ENCODE measurements around the gene NRCAM.

Gene NRCAM

GRCh38 chr7:108193594-108194498, 262.4 kb downstream of the NRCAM start:
- no peak overlapping the region for H2BK120ac ChIP-seq (ENCODE audit: low read depth, low read length)
- no peak overlapping the region for H3K9ac ChIP-seq (ENCODE audit: low read length)
- no peak overlapping the region for H2BK5ac ChIP-seq (ENCODE audit: low read length)
- H3K4me1 ChIP-seq (ENCODE audit: control insufficient read depth, low read depth, low read length): no peaks in the 10 kb centered on the region
- H3K23ac ChIP-seq (ENCODE audit: low read length): no peak overlapping the region
- no peak for DNase-seq
- no peaks in the 10 kb centered on the region for H3K79me2 ChIP-seq (ENCODE audit: control insufficient read depth, insufficient read depth, low read length)
- H2BK15ac ChIP-seq (replicated peaks; ENCODE audit: low read depth): no peak overlapping the region
- no peak overlapping the region for H4K5ac ChIP-seq (ENCODE audit: low read length)
- H3K36me3 ChIP-seq (ENCODE audit: control insufficient read depth, insufficient read depth, low read length): no peaks in the 10 kb centered on the region
- H3K4me3 ChIP-seq (ENCODE audit: low read length): no peak overlapping the region
- no CpG with 5 or more reads among the region's 9 CpGs for WGBS (ENCODE audit: extremely low coverage, insufficient coverage, low lambda C conversion rate)
- H4K8ac ChIP-seq (ENCODE audit: low read depth, low read length): no peak overlapping the region
- H2AK5ac ChIP-seq (ENCODE audit: low read length): no peak overlapping the region
- H3K4me2 ChIP-seq (ENCODE audit: low read length): no peak overlapping the region
- H3K4ac ChIP-seq (ENCODE audit: low read depth, low read length): no peak overlapping the region
- H3K79me1 ChIP-seq (ENCODE audit: low read length): no peaks in the 10 kb centered on the region
- H3K27me3 ChIP-seq (ENCODE audit: insufficient read depth, low read length, poor library complexity): no peaks in the 10 kb centered on the region
- H3K18ac ChIP-seq (ENCODE audit: low read length): no peak overlapping the region
- H3K27ac ChIP-seq (ENCODE audit: low read depth, low read length): no peak overlapping the region
- H3K56ac ChIP-seq (ENCODE audit: low read length): no peak overlapping the region

GRCh38 chr7:108190891-108191290, 265.3 kb downstream of the NRCAM start:
- Histone ChIP-seq H3K79me2 (ENCODE audit: control insufficient read depth, insufficient read depth, low read length) (no peaks in the 10 kb centered on the region), H2BK15ac (replicated peaks; ENCODE audit: low read depth) (no peak overlapping the region), H3K23ac (ENCODE audit: low read length) (no peak overlapping the region), H3K4ac (ENCODE audit: low read depth, low read length) (no peak overlapping the region), H2AK5ac (ENCODE audit: low read length) (no peak overlapping the region), H3K36me3 (ENCODE audit: control insufficient read depth, insufficient read depth, low read length) (no peaks in the 10 kb centered on the region), H2BK120ac (ENCODE audit: low read depth, low read length) (no peak overlapping the region), H4K8ac (ENCODE audit: low read depth, low read length) (no peak overlapping the region), H3K27ac (ENCODE audit: low read depth, low read length) (no peak overlapping the region), H3K27me3 (ENCODE audit: insufficient read depth, low read length, poor library complexity) (no peaks in the 10 kb centered on the region), H2BK5ac (ENCODE audit: low read length) (no peak overlapping the region), H3K4me3 (ENCODE audit: low read length) (no peak overlapping the region), H3K56ac (ENCODE audit: low read length) (no peak overlapping the region), H3K79me1 (ENCODE audit: low read length) (no peaks in the 10 kb centered on the region), H4K5ac (ENCODE audit: low read length) (no peak overlapping the region), H3K4me1 (ENCODE audit: control insufficient read depth, low read depth, low read length) (no peaks in the 10 kb centered on the region), H3K4me2 (ENCODE audit: low read length) (no peak overlapping the region), H3K9ac (ENCODE audit: low read length) (no peak overlapping the region), H3K18ac (ENCODE audit: low read length) (no peak overlapping the region)
- no CpG with 5 or more reads among the region's 4 CpGs for WGBS (ENCODE audit: extremely low coverage, insufficient coverage, low lambda C conversion rate)
- DNase-seq: no peak

GRCh38 chr7:108189733-108190388, 266.4 kb downstream of the NRCAM start:
- H3K4me3 ChIP-seq (ENCODE audit: low read length): no peak overlapping the region

GRCh38 chr7:108188724-108189123, 267.5 kb downstream of the NRCAM start:
- no peaks in the 10 kb centered on the region for H3K79me2 ChIP-seq (ENCODE audit: control insufficient read depth, insufficient read depth, low read length)
- H3K36me3 ChIP-seq (ENCODE audit: control insufficient read depth, insufficient read depth, low read length): no peaks in the 10 kb centered on the region
- H3K56ac ChIP-seq (ENCODE audit: low read length): no peak overlapping the region
- DNase-seq: no peak
- H4K8ac ChIP-seq (ENCODE audit: low read depth, low read length): no peak overlapping the region
- H3K4me3 ChIP-seq (ENCODE audit: low read length): no peak overlapping the region
- no peaks in the 10 kb centered on the region for H3K79me1 ChIP-seq (ENCODE audit: low read length)
- H3K4me2 ChIP-seq (ENCODE audit: low read length): no peak overlapping the region
- no peak overlapping the region for H2BK15ac ChIP-seq (replicated peaks; ENCODE audit: low read depth)
- no peak overlapping the region for H2BK120ac ChIP-seq (ENCODE audit: low read depth, low read length)
- H3K23ac ChIP-seq (ENCODE audit: low read length): no peak overlapping the region
- H3K27ac ChIP-seq (ENCODE audit: low read depth, low read length): no peak overlapping the region
- no peaks in the 10 kb centered on the region for H3K4me1 ChIP-seq (ENCODE audit: control insufficient read depth, low read depth, low read length)
- WGBS (ENCODE audit: extremely low coverage, insufficient coverage, low lambda C conversion rate): no CpG with 5 or more reads among the region's 3 CpGs
- no peaks in the 10 kb centered on the region for H3K27me3 ChIP-seq (ENCODE audit: insufficient read depth, low read length, poor library complexity)
- no peak overlapping the region for H2BK5ac ChIP-seq (ENCODE audit: low read length)
- H3K9ac ChIP-seq (ENCODE audit: low read length): no peak overlapping the region
- no peak overlapping the region for H3K4ac ChIP-seq (ENCODE audit: low read depth, low read length)
- no peak overlapping the region for H3K18ac ChIP-seq (ENCODE audit: low read length)
- H4K5ac ChIP-seq (ENCODE audit: low read length): no peak overlapping the region
- H2AK5ac ChIP-seq (ENCODE audit: low read length): no peak overlapping the region

More at GRCh38 chr7:108189733-108190388, 266.4 kb downstream of the NRCAM start:
- no peak overlapping the region for H3K9ac ChIP-seq (ENCODE audit: low read length)
- H2BK120ac ChIP-seq (ENCODE audit: low read depth, low read length): no peak overlapping the region
- no peaks in the 10 kb centered on the region for H3K4me1 ChIP-seq (ENCODE audit: control insufficient read depth, low read depth, low read length)
- no peak overlapping the region for H3K4ac ChIP-seq (ENCODE audit: low read depth, low read length)
- no peak overlapping the region for H2BK15ac ChIP-seq (replicated peaks; ENCODE audit: low read depth)
- H3K4me2 ChIP-seq (ENCODE audit: low read length): no peak overlapping the region
- H3K18ac ChIP-seq (ENCODE audit: low read length): no peak overlapping the region
- H3K27ac ChIP-seq (ENCODE audit: low read depth, low read length): no peak overlapping the region
- H4K8ac ChIP-seq (ENCODE audit: low read depth, low read length): no peak overlapping the region
- no peak overlapping the region for H3K56ac ChIP-seq (ENCODE audit: low read length)
- H4K5ac ChIP-seq (ENCODE audit: low read length): no peak overlapping the region
- H2AK5ac ChIP-seq (ENCODE audit: low read length): no peak overlapping the region
- no peak overlapping the region for H2BK5ac ChIP-seq (ENCODE audit: low read length)
- H3K23ac ChIP-seq (ENCODE audit: low read length): no peak overlapping the region
- no peaks in the 10 kb centered on the region for H3K79me2 ChIP-seq (ENCODE audit: control insufficient read depth, insufficient read depth, low read length)
- WGBS (ENCODE audit: extremely low coverage, insufficient coverage, low lambda C conversion rate): no CpG with 5 or more reads among the region's 7 CpGs
- no peaks in the 10 kb centered on the region for H3K79me1 ChIP-seq (ENCODE audit: low read length)
- H3K36me3 ChIP-seq (ENCODE audit: control insufficient read depth, insufficient read depth, low read length): no peaks in the 10 kb centered on the region
- DNase-seq: no peak
- no peaks in the 10 kb centered on the region for H3K27me3 ChIP-seq (ENCODE audit: insufficient read depth, low read length, poor library complexity)

GRCh38 chr7:108181073-108181985, 274.9 kb downstream of the NRCAM start:
- Histone ChIP-seq H2BK15ac (replicated peaks; ENCODE audit: low read depth) (no peak overlapping the region), H2BK5ac (ENCODE audit: low read length) (no peak overlapping the region), H3K27ac (ENCODE audit: low read depth, low read length) (no peak overlapping the region), H4K8ac (ENCODE audit: low read depth, low read length) (no peak overlapping the region), H3K9ac (ENCODE audit: low read length) (no peak overlapping the region), H3K4ac (ENCODE audit: low read depth, low read length) (no peak overlapping the region), H3K27me3 (ENCODE audit: insufficient read depth, low read length, poor library complexity) (no peaks in the 10 kb centered on the region), H2BK120ac (ENCODE audit: low read depth, low read length) (no peak overlapping the region), H3K18ac (ENCODE audit: low read length) (no peak overlapping the region), H3K4me3 (ENCODE audit: low read length) (no peak overlapping the region), H3K4me2 (ENCODE audit: low read length) (no peak overlapping the region), H3K56ac (ENCODE audit: low read length) (no peak overlapping the region), H3K23ac (ENCODE audit: low read length) (no peak overlapping the region), H3K79me2 (ENCODE audit: control insufficient read depth, insufficient read depth, low read length) (no peaks in the 10 kb centered on the region), H3K36me3 (ENCODE audit: control insufficient read depth, insufficient read depth, low read length) (no peaks in the 10 kb centered on the region), H3K4me1 (ENCODE audit: control insufficient read depth, low read depth, low read length) (no peaks in the 10 kb centered on the region), H4K5ac (ENCODE audit: low read length) (no peak overlapping the region), H3K79me1 (ENCODE audit: low read length) (no peaks in the 10 kb centered on the region), H2AK5ac (ENCODE audit: low read length) (no peak overlapping the region)
- DNase-seq: peak; percentile 66
- WGBS (ENCODE audit: extremely low coverage, insufficient coverage, low lambda C conversion rate): no CpG with 5 or more reads among the region's 8 CpGs
